ENCODE measurements around the gene SIVA1.
"Not testable (repeated sequence)": the region's sequence is repeated elsewhere in the genome, so short reads cannot be mapped to it uniquely, and the experiment has no call there.

Gene SIVA1

GRCh38 chr14:104721505-104722431, 31.2 kb upstream of the SIVA1 start:
- DNase-seq (ENCODE audit: low read depth), result no peak

GRCh38 chr14:104722938-104723650, 29.9 kb upstream of the SIVA1 start:
- DNase-seq (ENCODE audit: low read depth), result no peak

- peak; percentile 51 for DNase-seq (ENCODE audit: low read depth)
These were observed 29.1 kb upstream of the SIVA1 start, which contains the start of gene ADSS1 for GRCh38 chr14:104723651-104724406. ADSS1 (plus strand) TSS chr14:104724229; CDS start chr14:104724271, 42 bp downstream.

- DNase-seq (ENCODE audit: low read depth), result no peak
These were observed 28.5 kb upstream of the SIVA1 start for GRCh38 chr14:104724407-104724980.

- no peak for DNase-seq (ENCODE audit: low read depth)
These were observed 27.8 kb upstream of the SIVA1 start for GRCh38 chr14:104724981-104725771.

GRCh38 chr14:104725772-104726548, 27.0 kb upstream of the SIVA1 start:
- no peak for DNase-seq (ENCODE audit: low read depth)

- no peak for DNase-seq (ENCODE audit: low read depth)
These were observed 26.1 kb upstream of the SIVA1 start for GRCh38 chr14:104726600-104727451.

GRCh38 chr14:104728631-104729030, 24.3 kb upstream of the SIVA1 start:
- no peak for DNase-seq (ENCODE audit: low read depth)

GRCh38 chr14:104729176-104729834, 23.6 kb upstream of the SIVA1 start:
- DNase-seq (ENCODE audit: low read depth), result not testable (repeated sequence)

- no peak for DNase-seq (ENCODE audit: low read depth)
These were observed 23.1 kb upstream of the SIVA1 start for GRCh38 chr14:104729835-104730181.

GRCh38 chr14:104730487-104730886, 22.5 kb upstream of the SIVA1 start:
- no peak for DNase-seq (ENCODE audit: low read depth)

GRCh38 chr14:104731320-104732294, 21.3 kb upstream of the SIVA1 start:
- no peak for DNase-seq (ENCODE audit: low read depth)

- DNase-seq (ENCODE audit: low read depth), result no peak
These were observed 20.6 kb upstream of the SIVA1 start for GRCh38 chr14:104732355-104732804.

- no peak for DNase-seq (ENCODE audit: low read depth)
These were observed 19.8 kb upstream of the SIVA1 start for GRCh38 chr14:104732931-104733681.

GRCh38 chr14:104734051-104734587, 18.8 kb upstream of the SIVA1 start:
- DNase-seq (ENCODE audit: low read depth), result no peak

GRCh38 chr14:104734601-104734990, 18.4 kb upstream of the SIVA1 start:
- DNase-seq (ENCODE audit: low read depth), result no peak

Measured in activated T-cell treated with anti-CD3 and anti-CD28 coated beads for 48 hours (primary cell).